ENCODE measurements around the gene LILRB5.

DNA sequence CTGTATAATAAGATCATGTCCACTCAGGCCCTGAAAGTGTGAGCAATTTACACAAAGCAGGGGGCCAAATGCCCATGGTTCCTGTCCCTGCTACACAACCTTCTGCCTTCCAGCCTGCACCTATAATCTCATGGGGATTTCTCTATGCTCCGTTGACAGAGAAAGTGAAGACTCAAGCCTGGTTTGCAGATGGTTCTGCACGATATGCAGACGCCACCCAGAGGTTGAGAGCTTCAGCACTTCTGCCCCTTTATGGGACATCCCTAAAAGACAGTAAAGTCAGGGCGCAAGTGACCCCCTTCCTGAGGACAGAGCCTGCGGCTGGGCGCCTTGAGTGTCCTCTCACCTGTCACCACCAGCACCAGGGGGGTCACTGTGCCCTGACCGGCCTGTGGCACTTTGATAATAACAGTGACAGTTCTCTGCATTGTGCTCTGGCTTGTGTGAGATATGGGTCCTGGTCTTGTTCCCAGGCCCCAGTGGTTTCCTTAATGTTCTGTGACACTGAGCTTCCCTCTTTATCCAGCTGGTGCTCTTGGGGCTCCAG is 40.8 kb upstream of the LILRB5 start:
- TF ChIP-seq, protein P1, sequence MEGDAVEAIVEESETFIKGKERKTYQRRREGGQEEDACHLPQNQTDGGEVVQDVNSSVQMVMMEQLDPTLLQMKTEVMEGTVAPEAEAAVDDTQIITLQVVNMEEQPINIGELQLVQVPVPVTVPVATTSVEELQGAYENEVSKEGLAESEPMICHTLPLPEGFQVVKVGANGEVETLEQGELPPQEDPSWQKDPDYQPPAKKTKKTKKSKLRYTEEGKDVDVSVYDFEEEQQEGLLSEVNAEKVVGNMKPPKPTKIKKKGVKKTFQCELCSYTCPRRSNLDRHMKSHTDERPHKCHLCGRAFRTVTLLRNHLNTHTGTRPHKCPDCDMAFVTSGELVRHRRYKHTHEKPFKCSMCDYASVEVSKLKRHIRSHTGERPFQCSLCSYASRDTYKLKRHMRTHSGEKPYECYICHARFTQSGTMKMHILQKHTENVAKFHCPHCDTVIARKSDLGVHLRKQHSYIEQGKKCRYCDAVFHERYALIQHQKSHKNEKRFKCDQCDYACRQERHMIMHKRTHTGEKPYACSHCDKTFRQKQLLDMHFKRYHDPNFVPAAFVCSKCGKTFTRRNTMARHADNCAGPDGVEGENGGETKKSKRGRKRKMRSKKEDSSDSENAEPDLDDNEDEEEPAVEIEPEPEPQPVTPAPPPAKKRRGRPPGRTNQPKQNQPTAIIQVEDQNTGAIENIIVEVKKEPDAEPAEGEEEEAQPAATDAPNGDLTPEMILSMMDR (IDR thresholded peaks at IDR 0.05): peak; percentile 77
- no peak for TF ChIP-seq TCF7L2 (IDR thresholded peaks at IDR 0.05; ENCODE audit: low read depth, low read length)
